Activated CD8-positive, alpha-beta memory T cell treated with anti-CD3 and anti-CD28 coated beads, Interleukin-2, amount 10 ng/mL, durations not matched to agents 7 days and 5 days (primary cell): Measurements from ENCODE around the gene KIF26B. TPM values are rescaled to one million over a fixed set of nuclear protein-coding genes. Genes with fewer than 3 reads are reported as not detected.

ENCODE experiments used
- ATAC-seq: fragments of 150-1000 bp; cut with Tn5 transposase; one replicate; pipeline ENCODE4 v1.10.0; 2021; ENCODE audit warnings: moderate library complexity
- CTCF ChIA-PET: fragments of 350-600 bp; sonication (Branson Sonifier 250); formaldehyde crosslinking; loops from one replicate; lab custom pipeline; 2021; ENCODE audit warnings: antibody characterized with exemption; lab: Charles Lee
- DNase-seq: peaks from one replicate; pipeline ENCODE4 v3.0.0-alpha.2; 2020
- H3K27ac Mint-ChIP-seq: one replicate; pipeline ENCODE4 v1.8.0; 2021; ENCODE audit warnings: mild to moderate bottlenecking, mixed read lengths
- H3K27me3 Mint-ChIP-seq: one replicate; pipeline ENCODE4 v1.8.0; 2021; ENCODE audit warnings: mixed read lengths
- H3K36me3 Mint-ChIP-seq: one replicate; pipeline ENCODE4 v1.8.0; 2021; ENCODE audit warnings: mild to moderate bottlenecking, mixed read lengths
- H3K4me1 Mint-ChIP-seq: one replicate; pipeline ENCODE4 v1.8.0; 2021; ENCODE audit warnings: mixed read lengths
- H3K4me3 Mint-ChIP-seq: one replicate; pipeline ENCODE4 v1.8.0; 2021; ENCODE audit warnings: mild to moderate bottlenecking, moderate library complexity, mixed read lengths
- H3K9me3 Mint-ChIP-seq: one replicate; pipeline ENCODE4 v1.8.0; 2022; ENCODE audit warnings: low read depth, mixed read lengths
- total RNA-seq, 2 experiments: library from RNA; stranded (reverse); gene quantifications; one replicate each; pipeline ENCODE4 v1.2.3, GENCODE V29; 2021

KIF26B gene
- total RNA-seq, 2 experiments from 2014 or later, result 0.28 TPM; not detected in 1

DNA sequence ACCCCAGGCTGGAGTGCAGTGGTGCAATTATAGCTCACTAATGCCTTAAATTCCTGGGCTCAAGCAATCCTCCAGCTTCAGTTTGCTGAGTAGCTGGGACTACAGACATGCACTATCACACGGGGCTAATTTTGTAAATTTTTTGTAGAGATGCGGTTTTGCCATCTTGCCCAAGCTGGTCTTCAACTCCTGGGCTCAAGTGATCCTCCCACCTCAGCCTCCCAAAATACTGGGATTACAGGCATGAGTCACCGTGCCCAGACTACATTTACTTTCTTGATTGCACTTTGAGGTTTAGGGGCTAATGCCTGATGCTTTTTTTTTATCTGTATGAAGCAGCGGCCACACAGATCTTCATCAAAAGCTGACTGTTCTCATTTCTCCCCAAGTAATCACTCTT is 124.6 kb downstream of the KIF26B start:
- ATAC-seq (no peak), DNase-seq (no peak)
- Mint-ChIP-seq H3K27ac (no peak overlapping the region), H3K4me3 (no peak overlapping the region), H3K9me3 (peaks cover 2% of the 10 kb centered on the region), H3K4me1 (no peaks in the 10 kb centered on the region), H3K36me3 (no peaks in the 10 kb centered on the region), H3K27me3 (peaks cover 3% of the 10 kb centered on the region)
- CTCF ChIA-PET, result no interaction called here

DNA sequence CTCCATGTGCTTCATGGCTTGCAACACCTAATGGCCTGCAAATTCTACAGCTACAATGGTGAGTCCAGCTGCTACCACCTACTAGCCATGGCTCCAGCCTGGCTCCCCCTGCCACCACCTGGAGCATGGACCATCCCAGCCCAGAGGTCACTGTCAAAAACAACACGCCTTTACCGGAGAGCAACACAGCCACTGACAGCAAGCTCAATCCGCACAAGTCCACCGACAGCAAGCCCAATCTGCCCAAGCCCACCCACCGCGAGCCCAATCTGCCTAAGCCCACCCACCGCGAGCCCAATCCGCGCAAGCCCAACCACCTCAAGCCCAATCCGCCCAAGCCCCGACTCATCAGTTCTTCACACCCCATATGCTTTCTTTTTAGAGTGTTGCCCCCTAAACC is 128.2 kb downstream of the KIF26B start:
- no peaks in the 10 kb centered on the region for H3K36me3 Mint-ChIP-seq
- no peak overlapping the region for H3K27ac Mint-ChIP-seq
- H3K27me3 Mint-ChIP-seq, result no peaks in the 10 kb centered on the region
- ATAC-seq (no peak), DNase-seq (no peak)
- no peaks in the 10 kb centered on the region for H3K4me1 Mint-ChIP-seq
- no peak overlapping the region for H3K4me3 Mint-ChIP-seq
- peaks cover 2% of the 10 kb centered on the region for H3K9me3 Mint-ChIP-seq
- CTCF ChIA-PET, result no interaction called here

DNA sequence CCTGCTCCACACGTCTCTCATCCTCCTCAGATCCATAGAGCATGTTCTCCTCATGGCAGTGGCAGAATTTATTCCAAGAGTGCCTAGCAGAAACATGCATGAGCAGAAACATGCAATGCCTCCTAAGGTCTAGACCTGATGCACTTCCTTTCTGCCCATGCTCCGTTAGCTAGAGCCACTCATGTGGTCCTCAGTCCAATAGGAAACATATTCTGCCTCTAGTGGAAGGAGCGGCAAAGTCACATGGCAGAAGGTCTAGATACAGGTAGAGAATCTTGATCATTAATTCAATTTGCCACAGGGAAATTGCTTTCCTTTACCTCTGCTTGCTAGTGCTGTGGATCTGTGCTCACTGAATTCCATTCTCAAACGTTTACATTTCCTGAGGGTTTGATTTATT is 130.4 kb downstream of the KIF26B start:
- ATAC-seq (no peak), DNase-seq (no peak)
- Mint-ChIP-seq H3K27me3 (no peaks in the 10 kb centered on the region), H3K9me3 (peaks cover 2% of the 10 kb centered on the region), H3K36me3 (no peaks in the 10 kb centered on the region), H3K4me1 (no peaks in the 10 kb centered on the region), H3K4me3 (no peak overlapping the region), H3K27ac (no peak overlapping the region)
- CTCF ChIA-PET, result no interaction called here

DNA sequence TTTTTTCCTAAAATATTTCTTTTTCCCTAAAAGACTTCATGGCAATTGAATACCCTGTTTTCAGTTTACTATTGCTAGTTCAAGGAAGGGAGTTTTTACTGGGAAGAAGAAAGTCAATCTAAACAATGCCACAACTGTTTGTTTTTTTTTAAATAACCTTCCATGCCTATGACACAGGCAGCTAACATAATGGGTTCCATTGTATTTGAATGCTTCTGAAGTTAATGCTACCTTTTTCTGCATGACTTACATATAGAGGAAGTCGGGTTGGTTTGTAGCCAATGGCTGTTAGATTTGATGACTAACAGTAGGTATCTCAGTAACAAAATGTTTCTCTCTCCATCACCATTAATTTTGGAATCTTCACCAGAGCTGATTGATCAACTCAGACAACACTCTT is 134.0 kb downstream of the KIF26B start:
- CTCF ChIA-PET, result no interaction called here
- H3K4me3 Mint-ChIP-seq, result no peak overlapping the region
- no peak for DNase-seq
- ATAC-seq, result no peak
- no peaks in the 10 kb centered on the region for H3K27me3 Mint-ChIP-seq
- no peaks in the 10 kb centered on the region for H3K4me1 Mint-ChIP-seq
- H3K27ac Mint-ChIP-seq, result no peak overlapping the region
- H3K36me3 Mint-ChIP-seq, result no peaks in the 10 kb centered on the region
- H3K9me3 Mint-ChIP-seq, result no peaks in the 10 kb centered on the region

DNA sequence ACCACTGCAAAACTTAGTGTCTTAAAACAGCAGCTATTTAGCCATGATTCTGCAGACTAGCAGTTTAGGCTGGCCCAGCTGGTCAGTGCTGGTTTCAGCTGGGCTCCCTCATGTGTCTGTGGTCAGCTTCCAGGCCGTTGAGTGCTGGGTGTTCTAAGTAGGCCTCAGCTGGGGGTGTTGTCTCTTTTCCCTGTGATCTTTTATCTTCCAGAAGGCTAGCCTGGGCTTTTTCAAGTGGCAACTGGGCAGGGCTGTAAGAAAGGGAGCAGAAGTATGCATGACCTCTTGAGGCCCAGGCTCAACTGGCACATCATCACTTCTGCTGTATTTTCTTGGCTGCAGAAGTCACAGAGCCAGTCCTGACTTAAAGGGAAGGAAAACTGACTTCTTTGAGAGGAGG is 136.1 kb downstream of the KIF26B start:
- Mint-ChIP-seq H3K9me3 (no peaks in the 10 kb centered on the region), H3K4me3 (no peak overlapping the region), H3K4me1 (no peaks in the 10 kb centered on the region), H3K27ac (no peak overlapping the region), H3K27me3 (no peaks in the 10 kb centered on the region), H3K36me3 (no peaks in the 10 kb centered on the region)
- ATAC-seq (no peak), DNase-seq (no peak)
- CTCF ChIA-PET, result no interaction called here

DNA sequence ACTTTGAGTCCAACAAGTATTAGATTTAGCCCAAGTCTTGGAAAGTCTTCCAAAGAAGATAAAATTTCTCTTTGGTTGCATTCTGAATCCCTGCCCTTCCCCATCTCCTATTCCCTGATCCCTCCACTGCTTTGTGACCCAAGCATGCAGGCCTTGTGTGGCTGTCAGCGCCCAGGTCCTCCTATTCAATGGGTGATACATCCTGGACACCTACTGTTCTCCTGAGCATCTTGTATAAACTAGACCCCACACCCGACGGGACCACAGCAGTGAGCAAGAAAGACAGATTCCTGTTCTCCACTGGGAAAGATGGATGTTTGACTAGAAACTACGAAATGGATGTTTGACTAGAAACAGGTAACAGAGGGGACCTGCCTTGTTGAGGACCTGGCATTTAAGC is 136.6 kb downstream of the KIF26B start:
- CTCF ChIA-PET, result no interaction called here

DNA sequence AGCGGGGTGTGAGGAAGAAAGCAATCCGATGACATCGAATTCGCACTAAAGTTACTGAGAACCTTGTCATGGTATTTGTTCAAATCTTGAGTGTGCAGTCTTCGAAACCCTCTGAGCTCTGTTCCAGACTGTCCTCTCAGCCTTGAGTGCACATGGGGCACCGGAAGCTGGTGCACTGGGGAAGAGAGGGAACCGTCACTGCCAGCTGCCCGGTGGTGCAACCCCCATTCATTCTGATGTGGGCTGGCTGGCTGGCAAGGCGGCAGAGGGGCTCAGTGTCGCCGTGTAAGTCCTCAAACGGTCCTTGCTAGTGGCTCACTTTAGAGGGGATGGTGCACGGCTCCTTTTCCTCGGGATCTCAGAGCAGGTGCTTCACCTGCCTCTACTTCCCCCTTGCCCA is 137.4 kb downstream of the KIF26B start:
- H3K27ac Mint-ChIP-seq, result no peak overlapping the region
- H3K9me3 Mint-ChIP-seq, result no peaks in the 10 kb centered on the region
- H3K36me3 Mint-ChIP-seq, result no peaks in the 10 kb centered on the region
- no peak for ATAC-seq
- no peak overlapping the region for H3K4me3 Mint-ChIP-seq
- H3K27me3 Mint-ChIP-seq, result no peaks in the 10 kb centered on the region
- DNase-seq, result no peak
- H3K4me1 Mint-ChIP-seq, result no peaks in the 10 kb centered on the region
- CTCF ChIA-PET, result no interaction called here

More for the DNA sequence above, 136.6 kb downstream of the KIF26B start:
- DNase-seq (no peak), ATAC-seq (no peak)
- H3K9me3 Mint-ChIP-seq, result no peaks in the 10 kb centered on the region
- H3K27ac Mint-ChIP-seq, result no peak overlapping the region
- H3K36me3 Mint-ChIP-seq, result no peaks in the 10 kb centered on the region
- no peaks in the 10 kb centered on the region for H3K4me1 Mint-ChIP-seq
- H3K4me3 Mint-ChIP-seq, result no peak overlapping the region
- no peaks in the 10 kb centered on the region for H3K27me3 Mint-ChIP-seq

DNA sequence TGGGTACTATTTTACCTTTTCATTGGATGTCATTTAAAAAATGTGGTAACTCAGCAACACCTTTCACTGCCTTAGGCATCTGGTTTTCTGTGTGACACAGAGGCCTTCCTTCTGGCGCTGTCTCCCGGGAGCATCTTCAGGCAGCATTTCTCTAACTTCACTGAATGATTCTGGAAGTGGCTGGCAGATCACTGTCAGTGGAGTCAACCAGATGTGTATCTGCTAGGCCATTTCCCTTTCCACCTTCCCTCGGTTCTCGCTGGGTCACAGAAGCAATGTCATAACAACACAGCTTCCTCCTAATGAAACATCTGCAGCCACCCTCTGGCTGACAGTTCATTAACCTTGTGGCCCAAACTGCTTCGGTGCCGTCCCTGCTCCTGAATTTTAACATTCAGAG is 137.8 kb downstream of the KIF26B start:
- H3K36me3 Mint-ChIP-seq, result no peaks in the 10 kb centered on the region
- H3K4me3 Mint-ChIP-seq, result no peak overlapping the region
- H3K4me1 Mint-ChIP-seq, result no peaks in the 10 kb centered on the region
- no peak overlapping the region for H3K27ac Mint-ChIP-seq
- H3K9me3 Mint-ChIP-seq, result no peaks in the 10 kb centered on the region
- CTCF ChIA-PET, result no interaction called here
- H3K27me3 Mint-ChIP-seq, result no peaks in the 10 kb centered on the region
- ATAC-seq (no peak), DNase-seq (no peak)

DNA sequence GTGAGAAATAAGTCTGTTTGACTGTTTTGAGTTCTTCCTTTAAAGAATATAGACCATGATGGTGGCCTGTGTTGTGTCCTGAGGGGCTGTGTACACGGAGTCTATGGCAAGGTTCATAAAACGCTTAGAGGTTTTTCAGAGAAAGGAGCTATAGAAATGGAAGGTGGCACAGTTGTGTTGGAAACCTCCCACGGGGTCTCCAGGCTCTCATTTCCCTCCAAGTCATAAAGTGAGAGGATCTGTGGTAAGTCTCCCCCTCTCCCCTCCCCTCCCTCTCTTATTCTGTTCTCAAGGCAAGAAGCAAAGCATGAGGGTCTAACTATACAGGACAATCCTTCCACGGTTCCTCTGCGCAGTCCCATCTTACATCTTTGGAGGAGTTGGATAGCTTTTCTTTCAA is 139.2 kb downstream of the KIF26B start:
- no peaks in the 10 kb centered on the region for H3K36me3 Mint-ChIP-seq
- no peak overlapping the region for H3K27ac Mint-ChIP-seq
- H3K4me1 Mint-ChIP-seq, result no peaks in the 10 kb centered on the region
- no peaks in the 10 kb centered on the region for H3K27me3 Mint-ChIP-seq
- no peak overlapping the region for H3K4me3 Mint-ChIP-seq
- ATAC-seq, result no peak
- no peaks in the 10 kb centered on the region for H3K9me3 Mint-ChIP-seq
- CTCF ChIA-PET, result no interaction called here
- no peak for DNase-seq

DNA sequence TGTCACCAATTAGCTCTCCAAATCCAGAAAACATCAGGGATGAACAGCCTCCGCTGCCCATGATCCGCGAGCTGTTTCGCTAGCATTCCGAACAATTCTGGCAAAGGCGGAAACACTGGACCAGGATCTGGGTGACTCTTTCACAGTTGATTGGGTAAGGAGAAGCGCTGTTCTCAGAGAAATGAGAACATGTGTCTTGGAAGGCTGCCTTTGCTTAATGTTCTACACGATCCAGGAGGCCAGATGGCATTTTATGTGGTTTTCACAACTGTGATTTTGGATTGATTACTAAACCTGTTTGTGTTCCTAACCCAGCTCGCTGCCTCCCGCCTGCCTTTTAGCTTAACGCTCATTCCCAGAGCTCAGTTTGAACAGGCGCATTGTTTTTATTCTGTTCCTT is 144.0 kb downstream of the KIF26B start:
- H3K36me3 Mint-ChIP-seq, result no peaks in the 10 kb centered on the region
- ATAC-seq, result no peak
- no peak overlapping the region for H3K27ac Mint-ChIP-seq
- CTCF ChIA-PET, result no interaction called here
- no peak overlapping the region for H3K4me3 Mint-ChIP-seq
- H3K27me3 Mint-ChIP-seq, result no peaks in the 10 kb centered on the region
- DNase-seq, result no peak
- H3K9me3 Mint-ChIP-seq, result no peaks in the 10 kb centered on the region
- no peaks in the 10 kb centered on the region for H3K4me1 Mint-ChIP-seq

DNA sequence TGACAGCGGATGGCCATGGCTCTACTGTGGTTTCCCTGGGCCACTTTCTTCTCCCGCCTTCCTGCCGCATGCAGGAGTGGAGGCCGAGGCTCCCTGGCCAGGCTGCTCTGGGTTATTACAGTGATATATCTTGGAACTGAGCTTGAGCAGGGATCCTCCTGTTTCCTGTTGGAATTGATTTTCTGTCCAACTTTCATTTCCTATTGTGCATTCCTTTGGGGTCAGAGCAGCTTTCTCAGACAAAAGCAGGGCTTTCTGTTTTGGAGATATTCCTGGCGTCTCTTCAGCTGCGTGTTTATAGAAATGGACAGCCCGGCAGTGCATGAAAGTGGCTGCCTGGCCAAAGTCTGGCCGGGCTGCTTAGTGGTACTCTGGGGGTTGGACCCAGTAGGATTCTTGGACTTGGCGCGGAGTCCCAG is 146.4 kb downstream of the KIF26B start:
- no peak overlapping the region for H3K4me3 Mint-ChIP-seq
- H3K27me3 Mint-ChIP-seq, result no peaks in the 10 kb centered on the region
- H3K27ac Mint-ChIP-seq, result no peak overlapping the region
- DNase-seq, result no peak
- no peak for ATAC-seq
- no peaks in the 10 kb centered on the region for H3K9me3 Mint-ChIP-seq
- no peaks in the 10 kb centered on the region for H3K36me3 Mint-ChIP-seq
- H3K4me1 Mint-ChIP-seq, result no peaks in the 10 kb centered on the region
- CTCF ChIA-PET, result no interaction called here

DNA sequence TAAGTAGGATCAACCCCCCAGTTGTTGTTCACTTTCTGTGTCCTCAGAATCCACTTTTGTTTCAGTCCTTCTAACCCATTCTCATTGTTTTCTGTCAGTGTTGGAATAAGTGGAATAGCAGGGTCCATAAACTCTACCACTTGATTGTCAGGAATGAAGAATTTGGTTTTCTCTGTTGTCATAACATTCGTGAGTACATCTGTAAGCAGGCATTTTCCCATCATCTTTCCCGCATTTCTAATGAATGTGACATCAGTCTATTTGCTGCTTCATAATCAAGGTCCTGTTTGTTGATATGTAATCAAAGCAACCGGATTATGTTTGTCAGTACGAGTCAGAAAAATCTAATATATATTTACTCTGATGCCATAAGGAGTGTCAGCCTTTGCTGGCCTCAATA is 147.1 kb downstream of the KIF26B start:
- ATAC-seq, result no peak
- Mint-ChIP-seq H3K9me3 (no peaks in the 10 kb centered on the region), H3K4me3 (no peak overlapping the region), H3K36me3 (no peaks in the 10 kb centered on the region), H3K27me3 (no peaks in the 10 kb centered on the region), H3K27ac (no peak overlapping the region), H3K4me1 (no peaks in the 10 kb centered on the region)
- DNase-seq, result no peak
- CTCF ChIA-PET, result no interaction called here

DNA sequence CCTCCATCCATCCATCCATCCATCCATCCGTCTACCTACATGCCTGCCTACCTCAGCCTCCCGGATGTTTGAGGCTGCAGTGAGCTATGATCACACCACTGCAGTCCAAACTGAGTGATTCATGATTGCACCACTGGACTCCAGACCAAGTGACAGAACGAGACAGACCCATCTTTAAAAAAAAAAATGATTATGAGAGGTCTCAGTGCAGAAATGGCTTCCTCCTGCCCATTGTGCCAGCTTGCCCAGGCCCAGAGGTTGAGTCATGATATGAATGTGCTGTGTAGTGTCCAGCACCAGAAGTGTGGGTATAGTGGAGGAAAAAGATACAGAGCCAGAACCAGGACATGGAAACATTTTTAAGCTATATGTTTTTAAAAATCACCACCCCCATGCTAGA is 149.9 kb downstream of the KIF26B start:
- Mint-ChIP-seq H3K27ac (no peak overlapping the region), H3K36me3 (no peaks in the 10 kb centered on the region), H3K9me3 (no peaks in the 10 kb centered on the region), H3K27me3 (no peaks in the 10 kb centered on the region), H3K4me1 (no peaks in the 10 kb centered on the region), H3K4me3 (no peak overlapping the region)
- ATAC-seq (no peak), DNase-seq (no peak)
- CTCF ChIA-PET, result no interaction called here

DNA sequence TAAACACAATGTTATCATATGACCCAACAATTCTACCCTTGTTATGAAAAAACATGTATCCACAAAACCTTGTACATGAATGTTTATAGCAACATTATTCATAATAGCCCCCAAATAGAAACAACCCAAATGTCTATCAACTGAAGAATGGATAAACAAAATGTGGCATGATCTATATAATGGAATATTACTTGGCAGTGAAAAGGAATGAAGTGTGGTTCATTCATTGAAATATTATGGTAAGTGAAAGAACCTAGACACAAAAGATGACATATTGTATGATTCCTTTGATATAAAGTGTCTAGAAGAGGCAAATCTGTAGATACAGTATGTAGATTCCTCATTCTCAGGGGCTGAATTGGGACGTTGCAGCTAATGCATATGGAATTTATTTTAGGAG is 151.2 kb downstream of the KIF26B start:
- H3K27me3 Mint-ChIP-seq, result peaks cover 2% of the 10 kb centered on the region

More for the DNA sequence above, 151.2 kb downstream of the KIF26B start:
- Mint-ChIP-seq H3K4me3 (no peak overlapping the region), H3K27ac (no peak overlapping the region), H3K36me3 (no peaks in the 10 kb centered on the region), H3K9me3 (no peaks in the 10 kb centered on the region), H3K4me1 (peaks cover 6% of the 10 kb centered on the region)
- ATAC-seq (no peak), DNase-seq (no peak)
- CTCF ChIA-PET, result no interaction called here
